22Rv1 (cell line): Measurements from ENCODE around the gene ITPR2.

Source experiments
- CTCF ChIP-seq: fragments of 450-650 bp; IDR thresholded peaks from 2 replicates; pipeline ENCODE4 v1.5.1; 2017; ENCODE audit warnings: mild to moderate bottlenecking
- ZFX ChIP-seq: fragments of 450-650 bp; IDR thresholded peaks from 2 replicates; pipeline ENCODE4 v1.6.1; 2017; ENCODE audit warnings: antibody characterized with exemption, borderline replicate concordance

GRCh38 chr12:26659930-26660329, 173.1 kb downstream of the ITPR2 start:
- no peak for TF ChIP-seq CTCF
- no peak for TF ChIP-seq ZFX
